HEK293T (cell line): Measurements from ENCODE around the gene CASZ1.

Source experiments
- ARNT ChIP-seq: fragments of 450-650 bp; IDR thresholded peaks from 2 replicates; pipeline ENCODE4 v1.6.1; 2017; ENCODE audit warnings: mild to moderate bottlenecking
- BHLHE40 ChIP-seq: fragments of 450-650 bp; IDR thresholded peaks from 2 replicates; pipeline ENCODE4 v1.6.1; 2016; ENCODE audit warnings: mild to moderate bottlenecking, moderate library complexity, borderline replicate concordance
- CTBP1 ChIP-seq: fragments of 450-650 bp; IDR thresholded peaks from 2 replicates; pipeline ENCODE4 v1.6.1; 2016; ENCODE audit warnings: borderline replicate concordance
- ELF4 ChIP-seq: fragments of 450-650 bp; IDR thresholded peaks from 2 replicates; pipeline ENCODE4 v1.6.1; 2017; ENCODE audit warnings: antibody characterized with exemption
- FOXA1 ChIP-seq: fragments of 450-650 bp; IDR thresholded peaks from 2 replicates; pipeline ENCODE4 v1.6.1; 2016; ENCODE audit warnings: mild to moderate bottlenecking
- FOXM1 ChIP-seq: fragments of 450-650 bp; IDR thresholded peaks from 2 replicates; pipeline ENCODE4 v1.6.1; 2017; ENCODE audit warnings: mild to moderate bottlenecking, borderline replicate concordance
- HDGF ChIP-seq: fragments of 450-650 bp; IDR thresholded peaks from 2 replicates; pipeline ENCODE4 v1.6.1; 2017; ENCODE audit warnings: antibody characterized with exemption, borderline replicate concordance
- L3MBTL2 ChIP-seq: fragments of 450-650 bp; conservative IDR thresholded peaks from 2 replicates; pipeline ENCODE4 v1.6.1; 2016; ENCODE audit warnings: mild to moderate bottlenecking
- LEF1 ChIP-seq: fragments of 450-650 bp; IDR thresholded peaks from 2 replicates; pipeline ENCODE4 v1.6.1; 2017; ENCODE audit warnings: mild to moderate bottlenecking, borderline replicate concordance
- SP1 ChIP-seq: fragments of 450-650 bp; IDR thresholded peaks from 2 replicates; pipeline ENCODE4 v1.6.1; 2017
- SUZ12 ChIP-seq: fragments of 450-650 bp; IDR thresholded peaks from 2 replicates; pipeline ENCODE4 v1.6.1; 2016; ENCODE audit warnings: mild to moderate bottlenecking
- TARDBP ChIP-seq: fragments of 450-650 bp; IDR thresholded peaks from 2 replicates; pipeline ENCODE4 v1.6.1; 2016
- TF ChIP-seq, protein P1 (sequence below): fragments of 450-650 bp; IDR thresholded peaks from 2 replicates; pipeline ENCODE4 v1.6.1; 2016

GRCh38 chr1:10651389-10651766, 145.1 kb downstream of the CASZ1 start:
- TF ChIP-seq SUZ12, result no peak
- TF ChIP-seq HDGF, result no peak
- TF ChIP-seq LEF1, result no peak
- no peak for TF ChIP-seq FOXM1
- no peak for TF ChIP-seq BHLHE40
- no peak for TF ChIP-seq CTBP1
- no peak for TF ChIP-seq SP1
- TF ChIP-seq TARDBP, result no peak
- no peak for TF ChIP-seq ARNT
- TF ChIP-seq L3MBTL2, result no peak
- TF ChIP-seq, protein P1, sequence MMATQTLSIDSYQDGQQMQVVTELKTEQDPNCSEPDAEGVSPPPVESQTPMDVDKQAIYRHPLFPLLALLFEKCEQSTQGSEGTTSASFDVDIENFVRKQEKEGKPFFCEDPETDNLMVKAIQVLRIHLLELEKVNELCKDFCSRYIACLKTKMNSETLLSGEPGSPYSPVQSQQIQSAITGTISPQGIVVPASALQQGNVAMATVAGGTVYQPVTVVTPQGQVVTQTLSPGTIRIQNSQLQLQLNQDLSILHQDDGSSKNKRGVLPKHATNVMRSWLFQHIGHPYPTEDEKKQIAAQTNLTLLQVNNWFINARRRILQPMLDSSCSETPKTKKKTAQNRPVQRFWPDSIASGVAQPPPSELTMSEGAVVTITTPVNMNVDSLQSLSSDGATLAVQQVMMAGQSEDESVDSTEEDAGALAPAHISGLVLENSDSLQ, result no peak
- TF ChIP-seq ELF4, result no peak
- no peak for TF ChIP-seq FOXA1
